ENCODE results near the gene AP5Z1.

- TF ChIP-seq POLR2AphosphoS5 (IDR thresholded peaks at IDR 0.05) = no peak
- no peak for TF ChIP-seq CTCF (IDR thresholded peaks at IDR 0.05)
- no peak for TF ChIP-seq POLR2A (IDR thresholded peaks at IDR 0.05)
Measured at GRCh38 chr7:4836206-4836661, 60.8 kb downstream of the AP5Z1 start.

All from transverse colon (tissue), 4 donors.